SK-N-MC (cell line): ENCODE results near the gene KLHDC4.

Experiments
- EZH2 ChIP-seq: fragments of 200-600 bp; sonication (generic); IDR thresholded peaks from one replicate; pipeline ENCODE4 v1.6.1; 2017; ENCODE audit warnings: antibody characterized with exemption
- FOXP2 ChIP-seq: optimal IDR thresholded peaks from 2 replicates; pipeline ENCODE3; 2011; ENCODE audit warnings: mild to moderate bottlenecking, moderate library complexity; ENCODE audit not compliant: insufficient read depth; ENCODE audit errors: extremely low read length, control extremely low read depth
- POLR2AphosphoS5 ChIP-seq: IDR thresholded peaks from 2 replicates; pipeline ENCODE4 v1.6.1; 2012; ENCODE audit warnings: mild to moderate bottlenecking, low read depth, low read length, borderline replicate concordance

GRCh38 chr16:87746178-87746577 lies 19.6 kb downstream of the KLHDC4 start:
- no peak for TF ChIP-seq EZH2
- TF ChIP-seq POLR2AphosphoS5 = no peak
- TF ChIP-seq FOXP2 = no peak
